Mononuclear cell (primary cell): ENCODE data around the gene GJA3. TPM values are rescaled to one million over a fixed set of nuclear protein-coding genes. Genes with fewer than 3 reads are reported as not detected.

ENCODE experiments used
- H3K27me3 ChIP-seq: 2 replicates; pipeline ENCODE4 v1.6.0; 2011; ENCODE audit warnings: low read length, control low read depth; ENCODE audit not compliant: insufficient read depth
- H3K4me1 ChIP-seq: 2 replicates; pipeline ENCODE4 v1.5.1; 2011; ENCODE audit warnings: mild to moderate bottlenecking, low read length, control low read depth; ENCODE audit not compliant: insufficient read depth
- H3K4me3 ChIP-seq: 2 replicates; pipeline ENCODE4 v1.5.1; 2011; ENCODE audit warnings: mild to moderate bottlenecking, low read length, moderate library complexity
- H3K9me3 ChIP-seq: 2 replicates; pipeline ENCODE4 v1.5.1; 2011; ENCODE audit warnings: low read depth, mild to moderate bottlenecking, control low read depth, low read length
- total RNA-seq: library from RNA; depleted of rRNA; stranded (reverse); fragments of >200 nt; gene quantifications from one replicate; pipeline ENCODE4 v1.2.3, GENCODE V29; 2012

The GJA3 gene
- total RNA-seq, 1 donor, result under 0.01 TPM

- H3K27me3 ChIP-seq, result peaks cover 3% of the 10 kb centered on the region
Measured at GRCh38 chr13:20148501-20149183, 12.2 kb downstream of the GJA3 start.

GRCh38 chr13:20146381-20146780 is 14.5 kb downstream of the GJA3 start:
- Histone ChIP-seq H3K4me3 (no peak overlapping the region), H3K4me1 (no peaks in the 10 kb centered on the region), H3K27me3 (peaks cover 21% of the 10 kb centered on the region), H3K9me3 (no peaks in the 10 kb centered on the region)

More at GRCh38 chr13:20148501-20149183, 12.2 kb downstream of the GJA3 start:
- H3K9me3 ChIP-seq, result no peaks in the 10 kb centered on the region
- H3K4me3 ChIP-seq, result no peak overlapping the region
- H3K4me1 ChIP-seq, result no peaks in the 10 kb centered on the region

- Histone ChIP-seq H3K9me3 (no peaks in the 10 kb centered on the region), H3K4me3 (no peak overlapping the region), H3K4me1 (no peaks in the 10 kb centered on the region), H3K27me3 (peaks cover 28% of the 10 kb centered on the region)
Measured at GRCh38 chr13:20145521-20145920, 15.3 kb downstream of the GJA3 start.

GRCh38 chr13:20144141-20144850 is 16.6 kb downstream of the GJA3 start:
- peaks cover 39% of the 10 kb centered on the region for H3K27me3 ChIP-seq
- H3K9me3 ChIP-seq, result no peaks in the 10 kb centered on the region

GRCh38 chr13:20142927-20143480 is 17.8 kb downstream of the GJA3 start:
- H3K4me3 ChIP-seq, result no peak overlapping the region
- H3K27me3 ChIP-seq, result peaks cover 51% of the 10 kb centered on the region
- no peaks in the 10 kb centered on the region for H3K4me1 ChIP-seq
- no peaks in the 10 kb centered on the region for H3K9me3 ChIP-seq

More at GRCh38 chr13:20144141-20144850, 16.6 kb downstream of the GJA3 start:
- Histone ChIP-seq H3K4me1 (no peaks in the 10 kb centered on the region), H3K4me3 (no peak overlapping the region)

- no peak overlapping the region for H3K4me3 ChIP-seq
- no peaks in the 10 kb centered on the region for H3K4me1 ChIP-seq
- peaks cover 58% of the 10 kb centered on the region for H3K27me3 ChIP-seq
- no peaks in the 10 kb centered on the region for H3K9me3 ChIP-seq
Measured at GRCh38 chr13:20142023-20142926, 18.6 kb downstream of the GJA3 start.

- Histone ChIP-seq H3K9me3 (no peaks in the 10 kb centered on the region), H3K4me1 (peaks cover 8% of the 10 kb centered on the region), H3K4me3 (no peak overlapping the region), H3K27me3 (peaks cover 64% of the 10 kb centered on the region)
Measured at GRCh38 chr13:20141238-20142022, 19.4 kb downstream of the GJA3 start.

- peaks cover 8% of the 10 kb centered on the region for H3K4me1 ChIP-seq
- no peaks in the 10 kb centered on the region for H3K9me3 ChIP-seq
- H3K4me3 ChIP-seq, result no peak overlapping the region
- peaks cover 66% of the 10 kb centered on the region for H3K27me3 ChIP-seq
Measured at GRCh38 chr13:20140487-20140886, 20.4 kb downstream of the GJA3 start.

- Histone ChIP-seq H3K9me3 (no peaks in the 10 kb centered on the region), H3K4me3 (no peak overlapping the region), H3K27me3 (peaks cover 62% of the 10 kb centered on the region), H3K4me1 (peaks cover 8% of the 10 kb centered on the region)
Measured at GRCh38 chr13:20137875-20138274, 23.0 kb downstream of the GJA3 start.

- Histone ChIP-seq H3K27me3 (peaks cover 56% of the 10 kb centered on the region), H3K4me3 (no peak overlapping the region), H3K9me3 (no peaks in the 10 kb centered on the region)
Measured at GRCh38 chr13:20136781-20137703, 23.8 kb downstream of the GJA3 start.

GRCh38 chr13:20134732-20135131 is 26.1 kb downstream of the GJA3 start:
- Histone ChIP-seq H3K4me1 (peaks cover 8% of the 10 kb centered on the region), H3K4me3 (no peak overlapping the region), H3K27me3 (peaks cover 55% of the 10 kb centered on the region), H3K9me3 (no peaks in the 10 kb centered on the region)

More at GRCh38 chr13:20136781-20137703, 23.8 kb downstream of the GJA3 start:
- H3K4me1 ChIP-seq, result peaks cover 8% of the 10 kb centered on the region

GRCh38 chr13:20132052-20132634 is 28.7 kb downstream of the GJA3 start:
- peaks cover 51% of the 10 kb centered on the region for H3K27me3 ChIP-seq
- no peaks in the 10 kb centered on the region for H3K9me3 ChIP-seq
- H3K4me1 ChIP-seq, result peaks cover 26% of the 10 kb centered on the region
- no peak overlapping the region for H3K4me3 ChIP-seq
